ENCODE data around the gene TTC7B.

GRCh38 chr14:90714811-90715210, 101.4 kb downstream of the TTC7B start:
- TF ChIP-seq, protein P1, sequence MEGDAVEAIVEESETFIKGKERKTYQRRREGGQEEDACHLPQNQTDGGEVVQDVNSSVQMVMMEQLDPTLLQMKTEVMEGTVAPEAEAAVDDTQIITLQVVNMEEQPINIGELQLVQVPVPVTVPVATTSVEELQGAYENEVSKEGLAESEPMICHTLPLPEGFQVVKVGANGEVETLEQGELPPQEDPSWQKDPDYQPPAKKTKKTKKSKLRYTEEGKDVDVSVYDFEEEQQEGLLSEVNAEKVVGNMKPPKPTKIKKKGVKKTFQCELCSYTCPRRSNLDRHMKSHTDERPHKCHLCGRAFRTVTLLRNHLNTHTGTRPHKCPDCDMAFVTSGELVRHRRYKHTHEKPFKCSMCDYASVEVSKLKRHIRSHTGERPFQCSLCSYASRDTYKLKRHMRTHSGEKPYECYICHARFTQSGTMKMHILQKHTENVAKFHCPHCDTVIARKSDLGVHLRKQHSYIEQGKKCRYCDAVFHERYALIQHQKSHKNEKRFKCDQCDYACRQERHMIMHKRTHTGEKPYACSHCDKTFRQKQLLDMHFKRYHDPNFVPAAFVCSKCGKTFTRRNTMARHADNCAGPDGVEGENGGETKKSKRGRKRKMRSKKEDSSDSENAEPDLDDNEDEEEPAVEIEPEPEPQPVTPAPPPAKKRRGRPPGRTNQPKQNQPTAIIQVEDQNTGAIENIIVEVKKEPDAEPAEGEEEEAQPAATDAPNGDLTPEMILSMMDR (conservative IDR thresholded peaks at IDR 0.05 in 1 of 2, IDR thresholded peaks at IDR 0.05 in 1 of 2; ENCODE audit: low read depth in 1 of 2, low read length in 2 of 2): no peak
- no peak for TF ChIP-seq EZH2 (IDR thresholded peaks at IDR 0.05; ENCODE audit: low read length, missing control alignments)

Measured in fibroblast of lung (primary cell).